Measurements from ENCODE around the gene SGTA.

DNA sequence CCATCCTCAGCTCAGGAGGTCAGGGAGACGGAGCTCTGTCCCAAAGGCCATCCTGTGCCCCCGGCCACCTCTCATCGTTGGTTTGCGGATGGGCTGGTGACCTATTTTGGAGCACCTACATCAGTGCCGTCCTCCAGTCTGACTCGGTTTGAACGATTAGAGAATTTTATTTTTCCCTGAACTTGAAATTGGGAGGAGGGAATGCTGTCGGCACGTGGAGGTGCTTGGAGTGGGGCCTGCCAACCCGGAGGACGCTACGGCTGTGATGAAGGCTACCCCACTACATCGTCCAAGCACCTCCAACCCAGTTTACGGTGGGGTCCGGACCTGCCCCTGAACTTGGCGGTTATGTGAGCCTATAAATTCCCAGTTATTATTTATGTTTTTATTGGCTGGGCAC, 33.6 kb upstream of the SGTA start:
- TF ChIP-seq TAF1 (IDR thresholded peaks at IDR 0.05; ENCODE audit: low read depth, low read length) (no peak), CTCF (IDR thresholded peaks at IDR 0.05; ENCODE audit: control extremely low read depth in 1 of 3, insufficient read depth in 1 of 3, low read depth in 1 of 3, low read length in 3 of 3) (no peak), ASH2L (IDR thresholded peaks at IDR 0.05; ENCODE audit: low read length) (no peak), FOSL1 (IDR thresholded peaks at IDR 0.05; ENCODE audit: insufficient read depth, low read depth, low read length) (no peak), SP1 (IDR thresholded peaks at IDR 0.05; ENCODE audit: low read depth, low read length) (no peak), JUND (IDR thresholded peaks at IDR 0.05; ENCODE audit: low read length) (no peak), CREB1 (IDR thresholded peaks at IDR 0.05) (no peak)

Measured in H1 (cell line).